Bronchial epithelial cell (primary cell): Measurements from ENCODE around the gene ACBD4. TPM values are rescaled to one million over a fixed set of nuclear protein-coding genes. Genes with fewer than 3 reads are reported as not detected.
A peak's percentile ranks its signal among the peaks of the same experiment; 100 is the strongest.

Experiments used
- DNase-seq: peaks from one replicate; pipeline ENCODE4 v3.0.0-alpha.2; 2010; ENCODE audit warnings: low read depth
- FAIRE-seq: peaks from 2 replicates; lab custom pipeline; 2011; peaks lifted over from hg19 to GRCh38; lab: Jason Lieb, UNC
- H3K27me3 ChIP-seq: 2 replicates; pipeline ENCODE4 v1.5.1; 2011; ENCODE audit warnings: low read length; ENCODE audit not compliant: control insufficient read depth, insufficient read depth
- H3K36me3 ChIP-seq: 2 replicates; pipeline ENCODE4 v1.5.1; 2011; ENCODE audit warnings: low read length; ENCODE audit not compliant: control insufficient read depth, insufficient read depth
- H3K4me3 ChIP-seq: 2 replicates; pipeline ENCODE4 v1.5.1; 2011; ENCODE audit warnings: mild to moderate bottlenecking, low read depth, low read length, control low read depth
- CTCF ChIP-seq: IDR thresholded peaks from 2 replicates; pipeline ENCODE4 v1.5.1; 2011; ENCODE audit warnings: mild to moderate bottlenecking, moderate library complexity, low read length, control low read depth, inconsistent platforms; ENCODE audit not compliant: insufficient read depth, severe bottlenecking
- total RNA-seq: library from RNA; depleted of rRNA; stranded (reverse); fragments of >200 nt; gene quantifications from 2 replicates; pipeline ENCODE4 v1.2.1, GENCODE V29; 2014

Gene ACBD4
- total RNA-seq, 1 donor from 2014 or later, result 6.1 TPM

GRCh38 chr17:45184144-45184543 lies 48.7 kb downstream of the ACBD4 start:
- no peak for FAIRE-seq

GRCh38 chr17:45186801-45187354 lies 51.4 kb downstream of the ACBD4 start:
- Histone ChIP-seq H3K27me3 (no peaks in the 10 kb centered on the region), H3K36me3 (no peaks in the 10 kb centered on the region), H3K4me3 (no peak overlapping the region)
- DNase-seq, result no peak
- no peak for FAIRE-seq
- TF ChIP-seq CTCF, result no peak

More at GRCh38 chr17:45184144-45184543, 48.7 kb downstream of the ACBD4 start:
- Histone ChIP-seq H3K27me3 (no peaks in the 10 kb centered on the region), H3K4me3 (no peak overlapping the region), H3K36me3 (no peaks in the 10 kb centered on the region)
- DNase-seq, result peak; percentile 37
- TF ChIP-seq CTCF, result no peak

- no peaks in the 10 kb centered on the region for H3K36me3 ChIP-seq
- DNase-seq (no peak), FAIRE-seq (no peak)
- no peaks in the 10 kb centered on the region for H3K27me3 ChIP-seq
- no peak overlapping the region for H3K4me3 ChIP-seq
- no peak for TF ChIP-seq CTCF
Observed at GRCh38 chr17:45189009-45189408, 53.5 kb downstream of the ACBD4 start.

- Histone ChIP-seq H3K36me3 (no peaks in the 10 kb centered on the region), H3K27me3 (no peaks in the 10 kb centered on the region), H3K4me3 (no peak overlapping the region)
- DNase-seq, result no peak
- FAIRE-seq, result no peak
- TF ChIP-seq CTCF, result no peak
Observed at GRCh38 chr17:45190503-45191255, 55.2 kb downstream of the ACBD4 start.

Other genes starting within 250 kb of the ACBD4 start
- gene EFTUD2, start 236.2 kb upstream of the ACBD4 start, total RNA-seq, result 78.0 and 91.4 TPM in 2 replicates
- not detected in 2 replicates for gene GFAP, start 220.2 kb upstream of the ACBD4 start, total RNA-seq
- gene KIF18B, start 187.9 kb upstream of the ACBD4 start, total RNA-seq, result 0.13 TPM in 1 of 2 replicates, not detected in the other
- gene C1QL1, start 167.4 kb upstream of the ACBD4 start, total RNA-seq, result not detected in 2 replicates
- 18.2 and 25.9 TPM in 2 replicates for gene DCAKD, start 84.1 kb upstream of the ACBD4 start, total RNA-seq
- gene NMT1, start 74.4 kb upstream of the ACBD4 start, total RNA-seq, result 48.1 and 54.2 TPM in 2 replicates
- 33.9 and 44.0 TPM in 2 replicates for gene PLCD3, start 3.2 kb upstream of the ACBD4 start, total RNA-seq
- gene HEXIM1, start 12.8 kb downstream of the ACBD4 start, total RNA-seq, result 7.1 and 12.5 TPM in 2 replicates
- gene HEXIM2, start 26.2 kb downstream of the ACBD4 start, total RNA-seq, result 4.1 and 4.7 TPM in 2 replicates
- 0.53 and 2.0 TPM in 2 replicates for gene FMNL1, start 86.2 kb downstream of the ACBD4 start, total RNA-seq
- under 0.01 TPM in 1 of 2 replicates, not detected in the other for gene SPATA32, start 126.4 kb downstream of the ACBD4 start, total RNA-seq
- gene MAP3K14, start 181.3 kb downstream of the ACBD4 start, total RNA-seq, result 0.77 and 0.79 TPM in 2 replicates